Hematopoietic multipotent progenitor cell treated with erythropoietin and hydrocortisone succinate and interleukin-3 and kit ligand, for 6 days (in vitro differentiated cells): ENCODE measurements around the gene SBK3.
"Not testable (repeated sequence)": the region's sequence is repeated elsewhere in the genome, so short reads cannot be mapped to it uniquely, and the experiment has no call there.

Experiments used
- DNase-seq: peaks from one replicate; pipeline ENCODE4 v3.0.0-alpha.2; 2015

Gene SBK3, protein sequence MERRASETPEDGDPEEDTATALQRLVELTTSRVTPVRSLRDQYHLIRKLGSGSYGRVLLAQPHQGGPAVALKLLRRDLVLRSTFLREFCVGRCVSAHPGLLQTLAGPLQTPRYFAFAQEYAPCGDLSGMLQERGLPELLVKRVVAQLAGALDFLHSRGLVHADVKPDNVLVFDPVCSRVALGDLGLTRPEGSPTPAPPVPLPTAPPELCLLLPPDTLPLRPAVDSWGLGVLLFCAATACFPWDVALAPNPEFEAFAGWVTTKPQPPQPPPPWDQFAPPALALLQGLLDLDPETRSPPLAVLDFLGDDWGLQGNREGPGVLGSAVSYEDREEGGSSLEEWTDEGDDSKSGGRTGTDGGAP

GRCh38 chr19:55545443-55545842 lies at the start of gene SBK3:
TSS of gene SBK3 (minus strand) at chr19:55545543. CDS start at chr19:55545543, 0 bp downstream.
- DNase-seq = no peak

GRCh38 chr19:55593096-55593772 lies 47.9 kb upstream of the SBK3 start:
- DNase-seq = no peak

- DNase-seq = no peak
Observed at GRCh38 chr19:55592391-55593090, 47.2 kb upstream of the SBK3 start.

GRCh38 chr19:55591555-55591954 lies 46.2 kb upstream of the SBK3 start:
- no peak for DNase-seq

GRCh38 chr19:55590617-55591016 lies 45.3 kb upstream of the SBK3 start:
- peak; percentile 88 for DNase-seq

DNA sequence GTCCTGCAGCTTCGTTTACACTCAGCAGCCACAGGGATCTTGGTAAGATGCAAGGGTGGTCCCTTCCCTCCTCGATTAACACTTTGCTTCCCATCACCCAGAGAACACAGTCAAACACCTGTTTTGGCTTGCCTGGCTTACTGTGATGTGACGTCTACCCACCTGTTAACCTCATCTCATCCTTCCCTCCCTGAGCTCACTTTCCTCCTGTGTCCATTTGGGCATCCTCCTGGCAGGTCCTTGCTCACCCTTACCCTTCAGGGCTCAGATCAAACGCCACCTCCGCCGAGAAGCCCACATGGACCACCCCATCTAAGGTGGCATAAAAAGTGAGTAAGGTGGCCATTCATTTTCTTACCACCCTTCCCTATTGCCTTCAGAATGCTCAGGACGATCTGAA lies 44.8 kb upstream of the SBK3 start:
- no peak for DNase-seq

DNA sequence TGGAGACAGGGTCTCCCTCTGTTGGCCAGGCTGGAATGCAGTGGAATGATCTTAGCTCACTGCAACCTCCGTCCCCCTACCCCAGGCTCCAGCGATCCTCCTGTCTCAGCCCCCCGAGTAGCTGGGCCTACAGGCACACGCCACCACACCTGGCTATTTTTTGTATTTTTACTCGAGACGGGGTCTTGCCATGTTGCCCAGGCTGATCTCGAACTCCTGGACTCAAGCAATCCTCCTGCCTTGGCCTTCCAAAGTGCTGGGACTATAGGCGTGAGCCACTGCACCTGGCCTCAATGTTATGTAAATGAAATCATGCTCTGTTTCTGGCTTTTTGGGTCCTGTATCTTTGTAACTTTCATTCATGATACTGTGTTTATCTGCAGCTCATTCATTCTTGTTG lies 43.4 kb upstream of the SBK3 start:
- no peak for DNase-seq

GRCh38 chr19:55586976-55587668 lies 41.8 kb upstream of the SBK3 start:
- peak; percentile 92 for DNase-seq

- DNase-seq = no peak
Observed at GRCh38 chr19:55585658-55586339, 40.5 kb upstream of the SBK3 start.

- DNase-seq = no peak
Observed at GRCh38 chr19:55584871-55585270, 39.5 kb upstream of the SBK3 start.

- DNase-seq = not testable (repeated sequence)
Observed at GRCh38 chr19:55583897-55584296, 38.6 kb upstream of the SBK3 start.

DNA sequence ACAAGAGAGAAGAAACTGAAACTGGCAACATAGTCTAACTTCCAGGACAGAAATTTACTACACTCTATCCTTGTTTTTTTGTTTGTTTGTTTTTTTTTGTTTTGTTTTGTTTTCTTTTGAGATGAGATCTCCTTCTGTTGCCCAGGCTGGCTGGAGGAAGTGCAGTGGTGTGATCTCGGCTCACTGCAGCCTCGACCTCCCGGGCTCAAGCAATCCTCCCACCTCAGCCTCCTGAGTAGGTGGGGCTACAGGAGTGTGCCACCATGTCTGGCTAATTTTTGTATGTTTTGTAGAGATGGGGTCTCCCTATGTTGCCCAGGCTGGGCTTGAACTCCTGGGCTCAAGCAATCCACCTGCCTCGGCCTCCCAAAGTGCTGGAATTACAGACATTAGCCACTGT lies 36.9 kb upstream of the SBK3 start:
- not testable (repeated sequence) for DNase-seq

GRCh38 chr19:55581823-55582223 lies 36.5 kb upstream of the SBK3 start:
- DNase-seq = no peak

DNA sequence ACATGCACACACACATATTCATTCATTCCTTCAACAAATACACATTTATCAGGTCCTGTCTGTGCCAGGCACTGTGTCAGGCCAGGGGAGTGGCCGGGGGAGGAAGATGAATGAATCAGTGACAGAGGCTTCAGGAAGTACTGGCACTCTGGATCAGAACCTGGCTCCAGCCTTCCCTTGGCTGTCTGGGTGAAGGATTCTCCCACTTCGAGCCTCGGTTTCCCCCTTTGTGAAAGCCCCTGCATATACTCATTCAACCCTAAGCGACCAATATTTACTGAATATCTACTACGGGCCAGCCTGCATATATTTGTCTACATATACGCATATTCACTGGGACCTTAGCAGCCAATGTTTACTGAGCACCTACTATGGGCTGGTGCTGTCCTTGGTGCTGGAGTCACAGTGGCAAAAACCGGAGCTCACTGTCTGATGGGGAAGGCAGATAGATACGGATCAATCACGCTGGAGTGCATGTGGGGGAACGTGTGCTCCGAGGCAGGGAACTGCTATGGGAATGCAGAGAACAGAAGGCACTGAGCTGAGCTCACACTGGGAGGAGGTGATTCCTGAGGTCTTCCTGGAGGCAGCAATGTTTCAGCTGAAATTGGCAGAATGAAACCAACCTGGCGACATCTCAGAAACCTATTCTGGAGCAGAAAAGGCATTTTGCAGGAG lies 35.9 kb upstream of the SBK3 start:
- DNase-seq = peak; percentile 64

DNA sequence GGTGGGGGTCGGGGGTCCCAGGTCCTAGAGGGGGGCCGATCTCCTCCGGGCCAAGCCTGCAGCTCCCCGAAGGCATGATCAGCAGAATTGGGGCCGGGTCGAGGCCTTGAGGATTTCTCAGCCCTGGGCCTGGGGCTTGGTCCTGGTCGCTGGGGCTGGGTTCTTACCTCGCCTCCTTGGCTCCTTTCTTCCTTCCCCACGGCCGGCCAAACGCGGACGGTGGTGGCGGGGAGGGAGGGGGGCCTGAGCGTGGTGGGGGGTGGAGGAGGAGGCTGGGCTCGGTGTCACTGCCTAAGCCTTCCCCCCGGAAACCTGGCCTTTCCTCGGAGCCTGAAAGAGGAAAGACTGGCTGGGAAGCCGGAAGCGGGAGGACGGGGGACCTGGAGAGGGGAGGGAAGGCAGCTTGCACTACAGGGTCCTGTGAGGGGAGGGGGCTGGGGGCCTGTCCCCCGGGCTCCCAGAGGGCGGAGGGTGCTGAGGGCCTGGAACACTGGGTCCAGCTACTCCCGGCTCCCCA lies 35.3 kb upstream of the SBK3 start, which contains the start of gene ZNF579:
Gene ZNF579 (minus strand): TSS at position 221 of the 517 bp plus-strand sequence. CDS start 1,209 bp downstream, outside the sequence.
- DNase-seq = peak; percentile 91

- DNase-seq = peak; percentile 42
Observed at GRCh38 chr19:55579766-55580621, 34.7 kb upstream of the SBK3 start.

DNA sequence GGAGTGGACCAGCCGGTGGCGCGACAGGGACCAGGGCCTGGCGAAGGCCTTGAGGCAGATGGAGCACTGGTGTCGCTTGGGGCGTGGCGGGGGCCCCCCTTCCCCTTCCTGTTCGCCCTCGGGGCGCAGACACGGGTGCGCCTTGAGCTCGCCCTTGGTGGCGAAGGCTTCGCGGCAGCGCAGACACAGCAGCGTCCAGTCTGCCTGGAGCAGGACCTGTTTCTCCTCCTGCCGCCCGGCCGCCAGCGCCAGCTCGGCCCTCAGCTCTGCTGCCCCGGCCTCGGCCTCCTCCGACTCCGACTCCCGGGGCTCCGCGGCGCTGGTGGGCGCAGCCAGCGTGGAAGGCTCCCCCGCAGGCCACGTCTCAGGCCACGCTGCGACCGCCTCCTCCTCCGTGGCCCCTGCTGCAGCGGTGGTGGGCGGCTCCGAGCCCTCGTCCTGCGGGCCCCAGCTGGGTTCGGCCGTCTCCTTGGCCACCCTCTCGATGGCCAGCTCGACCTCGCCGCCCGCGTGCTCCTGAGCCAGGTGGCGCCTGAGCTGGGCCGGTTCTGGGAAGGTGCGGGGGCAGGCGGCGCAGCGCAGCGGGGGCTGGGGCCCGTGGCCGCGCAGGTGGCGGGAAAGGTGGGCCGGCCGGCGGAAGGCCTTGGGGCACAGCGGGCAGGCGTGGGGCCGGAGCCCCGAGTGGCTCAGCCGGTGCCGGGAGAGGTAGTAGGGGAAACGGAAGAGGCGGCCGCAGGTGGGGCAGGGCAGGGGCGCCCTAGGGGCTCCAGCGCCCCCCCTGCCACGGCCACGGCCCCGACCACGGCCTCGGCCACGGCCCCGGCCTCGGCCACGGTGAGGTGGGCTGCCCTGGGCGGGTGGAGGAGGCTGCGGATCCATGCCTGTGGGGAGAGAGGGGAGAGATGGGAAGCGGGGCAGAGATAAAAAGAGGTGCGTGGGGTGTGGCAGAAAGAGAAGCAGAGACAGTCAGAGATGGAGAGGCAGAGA lies 33.7 kb upstream of the SBK3 start:
- DNase-seq = no peak

GRCh38 chr19:55578031-55578760 lies 32.9 kb upstream of the SBK3 start:
- DNase-seq = no peak

GRCh38 chr19:55576746-55577145 lies 31.4 kb upstream of the SBK3 start:
- no peak for DNase-seq
